Esophagus muscularis mucosa (tissue), 4 donors: Measurements from ENCODE around the gene GALT.

Experiments used
- EP300 ChIP-seq: sonication (generic); formaldehyde crosslinking; IDR thresholded peaks from one replicate; pipeline ENCODE4 v1.6.1; 2017; ENCODE audit warnings: antibody characterized with exemption
- POLR2A ChIP-seq: fragments of 450-650 bp; IDR thresholded peaks from one replicate; pipeline ENCODE4 v1.6.1; 2017; ENCODE audit warnings: antibody characterized with exemption, moderate library complexity, mild to moderate bottlenecking, low read depth
- POLR2AphosphoS5 ChIP-seq, 2 donors: sonication (generic); formaldehyde crosslinking; IDR thresholded peaks; one replicate each; pipeline ENCODE4 v1.6.1; 2017; ENCODE audit warnings: antibody characterized with exemption in 2 of 2
- TF ChIP-seq, protein P1 (sequence below), 3 experiments: fragments of 200-600 bp in 2 of 3; fragments of 450-650 bp in 1 of 3; sonication (generic) in 2 of 3; IDR thresholded peaks; one replicate each; pipeline ENCODE4 v1.5.1; 2017 to 2019; ENCODE audit warnings: antibody characterized with exemption in 3 of 3, mild to moderate bottlenecking in 2 of 3, moderate library complexity in 1 of 3

DNA sequence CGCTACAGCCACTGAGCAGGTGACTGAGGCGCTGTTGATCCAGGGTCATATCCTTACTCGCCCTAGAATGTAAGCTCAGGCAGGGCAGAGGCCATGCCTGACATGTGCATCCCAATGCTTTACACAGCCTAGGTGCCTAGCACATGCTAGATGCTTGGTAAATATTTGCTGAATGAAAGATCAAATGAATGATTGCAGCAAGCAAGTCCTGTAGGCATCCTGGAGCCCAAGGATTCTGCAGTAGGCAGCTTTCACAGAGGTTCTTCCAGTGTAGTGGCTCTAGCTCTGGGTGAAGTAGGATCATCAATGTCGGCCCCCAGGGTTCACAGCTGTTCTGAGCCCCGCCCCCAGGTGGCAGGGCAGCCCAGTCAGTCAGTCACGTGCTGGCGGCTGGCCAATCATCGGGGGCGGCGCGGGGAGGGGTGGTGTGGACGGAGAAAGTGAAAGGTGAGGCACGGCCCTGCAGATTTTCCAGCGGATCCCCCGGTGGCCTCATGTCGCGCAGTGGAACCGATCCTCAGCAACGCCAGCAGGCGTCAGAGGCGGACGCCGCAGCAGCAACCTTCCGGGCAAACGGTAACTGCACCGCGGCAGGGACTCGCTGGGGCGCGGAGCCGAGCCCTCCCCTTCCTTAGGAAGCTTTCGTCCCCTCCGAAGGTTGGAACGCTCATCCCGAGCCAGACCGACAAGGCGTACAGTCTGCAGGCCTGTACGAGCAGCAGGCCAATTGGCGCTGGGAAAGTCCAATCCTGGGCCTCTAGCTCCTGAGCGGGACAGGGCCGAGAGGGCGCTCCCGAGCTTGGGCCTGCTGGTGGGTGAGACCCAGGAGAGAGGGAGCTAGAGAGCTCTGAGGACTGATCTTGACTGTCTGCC is at the start of gene GALT:
- TF ChIP-seq POLR2A (no peak), EP300 (no peak), POLR2AphosphoS5 (IDR thresholded peaks at IDR 0.05) (peak; percentile 70 to 76)
- TF ChIP-seq, protein P1, sequence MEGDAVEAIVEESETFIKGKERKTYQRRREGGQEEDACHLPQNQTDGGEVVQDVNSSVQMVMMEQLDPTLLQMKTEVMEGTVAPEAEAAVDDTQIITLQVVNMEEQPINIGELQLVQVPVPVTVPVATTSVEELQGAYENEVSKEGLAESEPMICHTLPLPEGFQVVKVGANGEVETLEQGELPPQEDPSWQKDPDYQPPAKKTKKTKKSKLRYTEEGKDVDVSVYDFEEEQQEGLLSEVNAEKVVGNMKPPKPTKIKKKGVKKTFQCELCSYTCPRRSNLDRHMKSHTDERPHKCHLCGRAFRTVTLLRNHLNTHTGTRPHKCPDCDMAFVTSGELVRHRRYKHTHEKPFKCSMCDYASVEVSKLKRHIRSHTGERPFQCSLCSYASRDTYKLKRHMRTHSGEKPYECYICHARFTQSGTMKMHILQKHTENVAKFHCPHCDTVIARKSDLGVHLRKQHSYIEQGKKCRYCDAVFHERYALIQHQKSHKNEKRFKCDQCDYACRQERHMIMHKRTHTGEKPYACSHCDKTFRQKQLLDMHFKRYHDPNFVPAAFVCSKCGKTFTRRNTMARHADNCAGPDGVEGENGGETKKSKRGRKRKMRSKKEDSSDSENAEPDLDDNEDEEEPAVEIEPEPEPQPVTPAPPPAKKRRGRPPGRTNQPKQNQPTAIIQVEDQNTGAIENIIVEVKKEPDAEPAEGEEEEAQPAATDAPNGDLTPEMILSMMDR (IDR thresholded peaks at IDR 0.05): peak; percentile 32 to 46 (median 39)
